GM06990 (cell line): ENCODE measurements around the gene FAM210B.

Source experiments
- DNase-seq: peaks from one replicate; pipeline ENCODE4 v3.0.0-alpha.2; 2011; ENCODE audit not compliant: insufficient read length; ENCODE audit errors: extremely low read depth
- H3K27me3 ChIP-seq: replicated peaks from 2 replicates; pipeline ENCODE4 v1.6.0; 2011; ENCODE audit warnings: low read length; ENCODE audit not compliant: control insufficient read depth, insufficient read depth
- H3K36me3 ChIP-seq: 2 replicates; pipeline ENCODE4 v1.5.1; 2011; ENCODE audit warnings: low read length; ENCODE audit not compliant: control insufficient read depth, insufficient read depth
- H3K4me3 ChIP-seq: replicated peaks from 2 replicates; pipeline ENCODE4 v1.5.1; 2011; ENCODE audit warnings: low read depth, mild to moderate bottlenecking, control low read depth, low read length
- TF ChIP-seq, protein P1 (sequence below): IDR thresholded peaks from 2 replicates; pipeline ENCODE4 v1.5.1; 2011; ENCODE audit warnings: low read length, control low read depth, mild to moderate bottlenecking, inconsistent platforms; ENCODE audit not compliant: insufficient read depth, poor library complexity, severe bottlenecking

FAM210B gene

GRCh38 chr20:56353356-56353755 is 5.4 kb upstream of the FAM210B start:
- no peaks in the 10 kb centered on the region for H3K36me3 ChIP-seq
- DNase-seq = no peak
- no peaks in the 10 kb centered on the region for H3K27me3 ChIP-seq
- H3K4me3 ChIP-seq = no peak overlapping the region
- TF ChIP-seq, protein P1, sequence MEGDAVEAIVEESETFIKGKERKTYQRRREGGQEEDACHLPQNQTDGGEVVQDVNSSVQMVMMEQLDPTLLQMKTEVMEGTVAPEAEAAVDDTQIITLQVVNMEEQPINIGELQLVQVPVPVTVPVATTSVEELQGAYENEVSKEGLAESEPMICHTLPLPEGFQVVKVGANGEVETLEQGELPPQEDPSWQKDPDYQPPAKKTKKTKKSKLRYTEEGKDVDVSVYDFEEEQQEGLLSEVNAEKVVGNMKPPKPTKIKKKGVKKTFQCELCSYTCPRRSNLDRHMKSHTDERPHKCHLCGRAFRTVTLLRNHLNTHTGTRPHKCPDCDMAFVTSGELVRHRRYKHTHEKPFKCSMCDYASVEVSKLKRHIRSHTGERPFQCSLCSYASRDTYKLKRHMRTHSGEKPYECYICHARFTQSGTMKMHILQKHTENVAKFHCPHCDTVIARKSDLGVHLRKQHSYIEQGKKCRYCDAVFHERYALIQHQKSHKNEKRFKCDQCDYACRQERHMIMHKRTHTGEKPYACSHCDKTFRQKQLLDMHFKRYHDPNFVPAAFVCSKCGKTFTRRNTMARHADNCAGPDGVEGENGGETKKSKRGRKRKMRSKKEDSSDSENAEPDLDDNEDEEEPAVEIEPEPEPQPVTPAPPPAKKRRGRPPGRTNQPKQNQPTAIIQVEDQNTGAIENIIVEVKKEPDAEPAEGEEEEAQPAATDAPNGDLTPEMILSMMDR = no peak

- Histone ChIP-seq H3K4me3 (no peak overlapping the region), H3K36me3 (no peaks in the 10 kb centered on the region), H3K27me3 (no peaks in the 10 kb centered on the region)
- TF ChIP-seq, protein P1 = no peak
- DNase-seq = no peak
Measured at GRCh38 chr20:56358070-56358469, 704 bp upstream of the FAM210B start.

DNA sequence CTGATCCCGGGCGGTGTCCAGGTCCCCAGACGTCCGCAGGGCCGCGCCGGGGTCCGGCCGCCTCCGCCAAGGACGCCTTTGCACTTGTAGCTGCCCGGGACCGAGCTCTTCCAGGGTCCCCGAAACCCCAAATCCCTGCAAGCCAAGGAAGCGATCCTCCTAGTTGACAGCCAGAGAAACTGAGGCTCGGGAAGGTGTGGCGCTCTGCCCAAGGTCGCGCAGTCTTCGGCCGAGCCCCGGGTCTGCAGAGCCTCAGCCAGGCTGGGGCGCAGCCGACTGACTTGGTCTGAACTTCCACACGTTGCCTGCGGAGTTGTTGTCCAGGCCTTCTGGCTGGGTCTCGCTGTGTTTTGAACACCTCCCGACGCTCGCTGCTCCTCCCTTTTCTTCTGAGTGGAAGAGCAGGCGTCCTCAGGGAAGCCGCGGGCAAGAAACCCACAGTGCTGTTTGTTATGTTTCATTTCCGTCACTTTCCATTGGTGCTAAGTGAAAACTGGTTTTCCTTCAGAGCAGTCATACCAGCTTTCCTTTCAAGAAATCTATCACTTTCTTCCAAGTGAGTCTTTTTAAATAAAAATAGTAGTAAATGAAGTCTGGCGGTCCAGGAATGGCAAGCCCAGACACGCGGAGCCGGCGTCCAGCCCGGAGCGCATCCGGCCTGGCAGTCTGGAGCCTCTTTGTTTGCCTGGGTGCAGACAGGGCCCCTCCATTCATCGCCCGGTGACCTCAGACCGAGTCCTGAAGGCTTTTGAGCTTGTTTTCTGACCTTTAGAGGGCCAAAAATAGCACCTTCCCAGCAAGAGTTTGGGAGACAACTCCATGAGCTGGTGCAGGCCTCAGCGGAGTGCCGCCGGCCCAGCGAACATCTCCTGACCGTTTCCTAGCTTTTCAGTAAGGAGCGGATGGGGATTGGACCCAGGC is 698 bp downstream of the FAM210B start:
- no peaks in the 10 kb centered on the region for H3K36me3 ChIP-seq
- peak overlapping the region; percentile 70 for H3K4me3 ChIP-seq
- TF ChIP-seq, protein P1 = no peak
- DNase-seq = no peak
- no peaks in the 10 kb centered on the region; the same call in 1 of the 2 replicates for H3K27me3 ChIP-seq

- TF ChIP-seq, protein P1 = no peak
- DNase-seq = no peak
Measured at GRCh38 chr20:56360133-56360907, 1.5 kb downstream of the FAM210B start.

GRCh38 chr20:56360908-56361205 is 2.1 kb downstream of the FAM210B start:
- TF ChIP-seq, protein P1 = no peak
- H3K36me3 ChIP-seq = no peaks in the 10 kb centered on the region
- no peak for DNase-seq
- no peaks in the 10 kb centered on the region; the same call in 1 of the 2 replicates for H3K27me3 ChIP-seq
- no peak overlapping the region for H3K4me3 ChIP-seq

More at GRCh38 chr20:56360133-56360907, 1.5 kb downstream of the FAM210B start:
- Histone ChIP-seq H3K4me3 (no peak overlapping the region), H3K27me3 (no peaks in the 10 kb centered on the region; the same call in 1 of the 2 replicates), H3K36me3 (no peaks in the 10 kb centered on the region)
